DOHH2 (cell line): ENCODE results near the gene TSSK2.

Source experiments
- H3F3A ChIP-seq: fragments of 200-600 bp; sonication (generic), shearing (Covaris generic); 2 replicates; pipeline ENCODE4 v1.6.0; 2016; ENCODE audit warnings: antibody characterized with exemption, mild to moderate bottlenecking; ENCODE audit not compliant: control insufficient read depth, insufficient read depth
- H3K27ac ChIP-seq: fragments of 200-600 bp; sonication (generic); 2 replicates; pipeline ENCODE4 v1.5.1; 2014; ENCODE audit warnings: low read depth, mild to moderate bottlenecking, low read length, moderate library complexity
- H3K27me3 ChIP-seq: fragments of 200-600 bp; sonication (generic); 2 replicates; pipeline ENCODE4 v1.6.1; 2014; ENCODE audit warnings: mild to moderate bottlenecking, low read length, mixed read lengths; ENCODE audit not compliant: control insufficient read depth
- H3K36me3 ChIP-seq: fragments of 200-600 bp; sonication (generic); 2 replicates; pipeline ENCODE4 v1.6.1; 2014; ENCODE audit warnings: mild to moderate bottlenecking, low read length, moderate library complexity, mixed read lengths; ENCODE audit not compliant: control insufficient read depth
- H3K4me1 ChIP-seq: fragments of 200-600 bp; sonication (generic); 2 replicates; pipeline ENCODE4 v1.6.1; 2014; ENCODE audit warnings: mild to moderate bottlenecking, low read length, mixed read lengths; ENCODE audit not compliant: control insufficient read depth
- H3K4me2 ChIP-seq: fragments of 200-600 bp; sonication (generic); 2 replicates; pipeline ENCODE4 v1.6.0; 2014; ENCODE audit warnings: mild to moderate bottlenecking, low read length, moderate library complexity
- H3K4me3 ChIP-seq: fragments of 200-600 bp; sonication (generic); 2 replicates; pipeline ENCODE4 v1.5.1; 2014; ENCODE audit warnings: mild to moderate bottlenecking, low read length, mixed read lengths
- H3K79me2 ChIP-seq: fragments of 200-600 bp; sonication (generic); 2 replicates; pipeline ENCODE4 v1.6.1; 2014; ENCODE audit warnings: mild to moderate bottlenecking, low read length, mixed read lengths; ENCODE audit not compliant: control insufficient read depth
- H3K9me2 ChIP-seq: fragments of 200-600 bp; sonication (generic); replicated peaks from 2 replicates; pipeline ENCODE4 v1.6.1; 2014; ENCODE audit warnings: mild to moderate bottlenecking, low read length, mixed read lengths; ENCODE audit not compliant: control insufficient read depth
- H3K9me3 ChIP-seq: fragments of 200-600 bp; sonication (generic); 2 replicates; pipeline ENCODE4 v1.6.1; 2014; ENCODE audit warnings: antibody characterized with exemption, low read length, mixed read lengths; ENCODE audit not compliant: control insufficient read depth, insufficient read depth
- H4K20me1 ChIP-seq: fragments of 200-600 bp; sonication (generic); 2 replicates; pipeline ENCODE4 v1.6.0; 2014; ENCODE audit warnings: low read depth, mild to moderate bottlenecking, antibody characterized with exemption, low read length, moderate library complexity; ENCODE audit not compliant: control insufficient read depth, insufficient read depth
- EZH2phosphoT487 ChIP-seq: fragments of 200-600 bp; sonication (generic); IDR thresholded peaks from 2 replicates; pipeline ENCODE4 v1.6.1; 2017; ENCODE audit warnings: borderline replicate concordance, mild to moderate bottlenecking, antibody characterized with exemption, low read length, moderate library complexity, mixed read lengths
- TF ChIP-seq, protein P1 (sequence below): fragments of 200-600 bp; sonication (generic); IDR thresholded peaks from one replicate; pipeline ENCODE4 v1.5.1; 2014; ENCODE audit warnings: antibody characterized with exemption, mild to moderate bottlenecking, low read depth, low read length; ENCODE audit not compliant: poor library complexity, severe bottlenecking

The TSSK2 gene

DNA sequence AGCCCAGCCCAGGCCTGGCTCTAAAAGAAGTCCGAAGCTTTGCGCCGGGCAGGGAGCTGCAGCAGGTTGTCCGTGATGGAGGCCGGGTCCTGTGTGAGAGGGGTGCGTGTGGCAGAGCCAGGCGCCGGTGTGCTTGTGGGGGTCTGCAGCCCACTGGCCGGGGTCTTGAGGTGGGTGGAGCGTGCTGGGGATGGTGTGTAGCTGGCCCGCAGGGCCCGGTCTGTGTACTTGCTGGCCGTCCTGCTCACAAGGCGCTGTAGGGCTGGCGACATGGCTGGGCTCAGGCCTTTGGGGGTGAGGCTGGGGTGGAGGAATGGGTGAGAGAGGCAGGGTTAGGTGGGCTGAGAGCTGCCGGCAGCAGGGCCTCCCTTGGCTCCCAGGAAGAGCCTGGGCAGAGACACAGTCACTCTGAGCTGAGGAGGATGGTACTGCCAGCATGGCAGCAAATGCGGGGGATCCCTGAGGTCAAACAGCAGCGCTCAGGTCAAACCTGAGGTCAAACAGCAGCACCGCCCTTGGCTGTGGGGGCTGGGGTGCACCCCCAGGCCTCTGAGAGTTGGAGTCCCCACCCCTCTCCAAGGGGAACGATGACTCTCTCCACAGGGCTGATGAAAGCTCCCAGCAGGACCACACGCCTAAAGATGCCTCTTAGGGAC is 3.2 kb downstream of the TSSK2 start:
- no peaks in the 10 kb centered on the region for H4K20me1 ChIP-seq
- peaks cover 50% of the 10 kb centered on the region for H3K36me3 ChIP-seq
- H3K4me2 ChIP-seq: no peak overlapping the region
- H3K79me2 ChIP-seq: no peaks in the 10 kb centered on the region
- H3K27ac ChIP-seq: no peak overlapping the region
- no peaks in the 10 kb centered on the region for H3K9me3 ChIP-seq
- TF ChIP-seq EZH2phosphoT487: no peak
- TF ChIP-seq, protein P1, sequence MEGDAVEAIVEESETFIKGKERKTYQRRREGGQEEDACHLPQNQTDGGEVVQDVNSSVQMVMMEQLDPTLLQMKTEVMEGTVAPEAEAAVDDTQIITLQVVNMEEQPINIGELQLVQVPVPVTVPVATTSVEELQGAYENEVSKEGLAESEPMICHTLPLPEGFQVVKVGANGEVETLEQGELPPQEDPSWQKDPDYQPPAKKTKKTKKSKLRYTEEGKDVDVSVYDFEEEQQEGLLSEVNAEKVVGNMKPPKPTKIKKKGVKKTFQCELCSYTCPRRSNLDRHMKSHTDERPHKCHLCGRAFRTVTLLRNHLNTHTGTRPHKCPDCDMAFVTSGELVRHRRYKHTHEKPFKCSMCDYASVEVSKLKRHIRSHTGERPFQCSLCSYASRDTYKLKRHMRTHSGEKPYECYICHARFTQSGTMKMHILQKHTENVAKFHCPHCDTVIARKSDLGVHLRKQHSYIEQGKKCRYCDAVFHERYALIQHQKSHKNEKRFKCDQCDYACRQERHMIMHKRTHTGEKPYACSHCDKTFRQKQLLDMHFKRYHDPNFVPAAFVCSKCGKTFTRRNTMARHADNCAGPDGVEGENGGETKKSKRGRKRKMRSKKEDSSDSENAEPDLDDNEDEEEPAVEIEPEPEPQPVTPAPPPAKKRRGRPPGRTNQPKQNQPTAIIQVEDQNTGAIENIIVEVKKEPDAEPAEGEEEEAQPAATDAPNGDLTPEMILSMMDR: no peak
- H3K9me2 ChIP-seq: no peaks in the 10 kb centered on the region
- H3K4me1 ChIP-seq: no peaks in the 10 kb centered on the region
- no peaks in the 10 kb centered on the region for H3F3A ChIP-seq
- no peaks in the 10 kb centered on the region for H3K27me3 ChIP-seq
- H3K4me3 ChIP-seq: no peak overlapping the region

- Histone ChIP-seq H3K4me3 (no peak overlapping the region), H3K9me2 (no peaks in the 10 kb centered on the region), H4K20me1 (no peaks in the 10 kb centered on the region), H3K4me1 (no peaks in the 10 kb centered on the region), H3F3A (no peaks in the 10 kb centered on the region), H3K27me3 (no peaks in the 10 kb centered on the region), H3K79me2 (no peaks in the 10 kb centered on the region), H3K36me3 (peaks cover 55% of the 10 kb centered on the region), H3K4me2 (no peak overlapping the region), H3K27ac (no peak overlapping the region), H3K9me3 (no peaks in the 10 kb centered on the region)
- no peak for TF ChIP-seq EZH2phosphoT487
- TF ChIP-seq, protein P1: no peak
Measured at GRCh38 chr22:19134874-19135273, 3.8 kb downstream of the TSSK2 start.

DNA sequence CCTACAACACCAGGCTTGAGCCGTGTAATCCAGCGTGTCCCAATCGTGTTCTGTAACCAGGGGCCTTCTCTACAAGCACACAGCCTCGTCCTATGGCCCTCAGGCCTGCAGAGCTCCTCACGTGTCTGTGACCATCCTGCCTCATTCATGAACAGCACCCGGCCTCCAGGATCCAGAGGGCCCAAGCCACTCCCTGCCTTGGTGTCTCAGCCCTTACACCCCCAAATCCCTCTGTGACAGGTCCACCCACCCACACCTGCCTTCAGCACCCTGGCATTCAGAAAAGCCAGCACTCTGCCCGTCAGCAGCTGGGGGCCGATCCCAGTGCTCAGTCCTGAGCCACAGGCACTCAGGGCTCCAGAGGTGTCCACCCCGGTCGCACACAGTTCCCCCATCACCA is 5.8 kb downstream of the TSSK2 start:
- H3F3A ChIP-seq: no peaks in the 10 kb centered on the region
- no peaks in the 10 kb centered on the region for H3K4me1 ChIP-seq
- no peaks in the 10 kb centered on the region for H3K79me2 ChIP-seq
- no peaks in the 10 kb centered on the region for H3K27me3 ChIP-seq
- no peaks in the 10 kb centered on the region for H3K9me3 ChIP-seq
- peaks cover 71% of the 10 kb centered on the region for H3K36me3 ChIP-seq
- H3K27ac ChIP-seq: no peak overlapping the region
- TF ChIP-seq, protein P1: no peak
- TF ChIP-seq EZH2phosphoT487: no peak
- H4K20me1 ChIP-seq: no peaks in the 10 kb centered on the region
- H3K4me3 ChIP-seq: no peak overlapping the region
- no peak overlapping the region for H3K4me2 ChIP-seq
- no peaks in the 10 kb centered on the region for H3K9me2 ChIP-seq
